Femur (tissue), 1 donor: ENCODE data around the gene RASAL2.

Experiments used
- DNase-seq: peaks from one replicate; pipeline ENCODE4 v3.0.0-alpha.2; 2017

The RASAL2 gene

DNA sequence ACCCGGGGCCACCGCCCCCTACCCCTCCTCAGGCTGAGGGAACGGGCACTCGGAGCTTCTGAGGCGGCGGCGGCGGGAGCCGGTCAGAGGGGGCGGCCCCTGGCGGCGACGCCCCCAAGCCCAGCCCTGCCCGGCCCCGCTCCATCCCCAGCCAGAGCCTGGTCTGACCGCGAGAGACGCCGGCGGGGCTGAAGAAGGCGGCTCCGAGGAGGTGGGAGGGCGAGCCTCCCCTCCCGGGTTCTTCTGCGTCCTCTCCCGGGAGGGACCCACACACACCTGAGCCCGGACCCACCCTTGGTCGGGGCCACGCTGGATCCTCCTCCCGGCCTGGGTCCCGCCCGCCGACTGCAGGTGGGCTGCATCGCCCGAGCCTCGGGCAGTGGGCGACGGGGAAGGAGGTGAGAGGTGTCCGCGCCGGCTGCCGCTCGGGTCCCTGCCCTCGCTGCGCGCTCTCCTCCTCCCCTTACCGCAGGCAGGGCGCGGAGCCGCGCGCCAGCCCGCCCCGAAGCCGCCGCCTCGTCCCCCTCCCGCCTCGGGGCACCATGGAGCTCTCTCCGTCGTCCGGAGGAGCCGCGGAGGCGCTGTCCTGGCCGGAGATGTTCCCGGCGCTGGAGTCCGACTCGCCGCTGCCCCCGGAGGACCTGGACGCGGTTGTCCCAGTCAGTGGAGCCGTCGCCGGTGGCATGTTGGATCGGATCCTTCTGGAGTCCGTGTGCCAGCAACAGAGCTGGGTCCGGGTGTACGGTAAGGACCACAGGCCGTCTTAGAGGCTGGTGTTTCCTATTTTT, at the start of gene RASAL2:
Gene RASAL2, plus strand, starts transcription at position 154 of the 788 bp plus-strand sequence. Its CDS starts 389 bp downstream, at position 543.
- peak; percentile 79 for DNase-seq

DNA sequence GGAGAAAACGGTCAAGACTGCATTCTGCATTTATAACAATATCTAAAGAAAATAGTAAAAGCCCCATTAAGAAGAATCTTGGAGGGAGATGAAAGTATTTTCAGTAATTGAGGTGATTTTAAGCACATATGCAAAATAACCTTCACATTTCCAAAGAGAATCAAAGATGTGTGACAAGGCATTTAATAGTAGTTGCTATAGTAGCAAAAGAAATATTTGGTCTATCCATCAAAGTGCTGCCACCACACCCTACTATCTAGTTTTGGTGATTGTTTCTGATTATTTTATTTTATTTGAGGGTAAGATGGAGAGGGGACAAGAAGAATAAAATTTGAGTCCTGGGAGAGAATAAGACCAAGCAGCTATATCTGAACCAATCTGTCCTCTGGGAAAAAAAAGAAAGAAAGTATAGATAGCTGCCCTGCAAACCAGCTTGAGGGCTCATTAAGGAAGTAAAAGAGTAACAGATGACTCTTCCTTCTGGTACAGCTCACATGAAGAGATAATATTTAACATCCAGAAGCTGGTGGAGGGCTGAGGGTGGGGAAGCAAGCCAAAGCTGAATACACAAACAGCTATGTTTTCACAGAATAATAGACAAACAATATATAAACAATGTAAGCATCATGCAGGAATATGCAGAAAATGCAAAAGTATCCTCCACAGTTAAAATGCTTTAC, 47.2 kb upstream of the RASAL2 start:
- DNase-seq = no peak

DNA sequence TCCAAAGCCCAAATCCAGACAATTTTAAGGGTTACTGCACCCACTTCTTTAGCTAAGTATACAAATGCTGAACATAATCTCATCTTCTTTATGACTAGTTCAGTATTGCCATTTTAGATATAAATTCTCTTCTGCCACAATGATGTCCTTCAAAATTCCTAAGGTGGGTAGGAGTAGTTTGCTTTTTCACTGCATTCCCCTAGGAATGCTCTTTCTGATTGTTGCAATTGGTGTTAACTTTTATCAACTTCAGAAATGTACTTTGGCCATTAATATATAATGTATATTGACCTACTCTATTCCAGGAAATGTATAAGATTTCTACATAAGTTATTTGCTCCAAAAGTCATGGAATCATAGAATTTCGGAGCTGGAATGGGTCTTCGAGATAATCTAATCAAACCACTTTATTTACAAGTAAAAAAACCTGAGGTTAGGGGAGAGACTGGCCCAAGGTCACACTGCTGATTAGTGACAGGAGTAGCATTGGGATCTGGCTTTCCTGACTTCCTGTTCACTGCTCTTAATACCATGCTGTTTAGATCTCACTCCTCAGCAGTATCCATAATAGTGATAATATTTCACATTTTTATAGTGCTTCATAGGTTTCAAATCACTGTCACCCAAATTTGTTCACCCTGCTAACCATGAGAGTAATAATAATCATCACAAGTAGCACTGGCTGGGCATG, 46.4 kb upstream of the RASAL2 start:
- no peak for DNase-seq

DNA sequence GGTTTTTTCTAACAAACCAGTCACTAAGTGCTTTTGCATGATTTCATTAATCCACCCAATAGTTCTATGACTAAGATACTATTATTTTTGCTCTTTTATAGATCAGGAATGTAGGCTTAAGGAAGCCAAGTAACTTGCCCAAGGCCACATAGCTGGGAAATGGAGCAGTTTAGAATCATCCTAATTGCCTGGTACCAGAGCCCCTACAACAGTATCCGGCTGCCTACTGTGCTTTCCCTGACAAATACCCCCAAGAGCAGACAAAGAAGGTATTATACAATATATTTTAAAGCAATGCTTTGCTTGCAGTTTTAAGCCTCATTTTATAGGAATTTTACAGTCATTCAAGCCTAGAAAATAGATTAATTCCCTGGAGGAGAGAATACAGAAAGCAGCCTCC, 45.5 kb upstream of the RASAL2 start:
- DNase-seq = no peak

DNA sequence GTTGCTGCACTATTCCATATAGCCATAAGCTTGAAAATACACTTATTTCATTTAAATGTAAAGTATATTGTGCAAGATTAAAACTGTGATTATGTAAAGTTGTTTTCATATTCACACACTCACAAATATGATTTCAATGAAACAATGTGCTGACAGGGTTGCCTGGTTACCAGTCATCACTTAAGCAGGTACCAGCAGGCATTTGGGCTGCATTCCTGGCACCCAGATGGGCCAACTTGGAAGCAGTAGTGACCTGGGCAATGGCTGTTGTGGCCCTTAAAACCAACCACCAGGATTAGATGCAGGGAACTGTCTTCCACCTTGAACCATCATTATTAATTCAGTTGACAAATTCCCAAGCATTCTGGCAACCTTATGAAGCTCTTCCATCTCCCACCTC, 45.0 kb upstream of the RASAL2 start:
- no peak for DNase-seq

DNA sequence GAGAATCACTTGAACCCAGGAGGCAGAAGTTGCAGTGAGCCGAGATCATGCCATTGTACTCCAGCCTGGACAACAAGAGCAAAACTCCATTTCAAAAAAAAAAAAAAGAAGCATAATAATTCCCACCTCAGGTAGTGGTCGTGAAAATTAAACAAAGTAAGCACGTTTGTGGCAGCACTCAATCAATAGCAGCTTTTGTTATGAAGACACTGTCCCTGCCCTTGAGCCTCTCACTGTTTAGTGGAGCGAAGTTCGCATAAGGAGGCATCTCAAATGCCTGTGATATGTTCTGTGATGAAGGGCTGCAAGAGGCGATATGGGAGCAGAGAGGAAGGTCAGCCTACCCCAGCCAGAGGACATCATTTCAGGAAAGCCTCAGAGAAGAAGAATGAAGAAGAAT, 43.8 kb upstream of the RASAL2 start:
- DNase-seq = no peak

DNA sequence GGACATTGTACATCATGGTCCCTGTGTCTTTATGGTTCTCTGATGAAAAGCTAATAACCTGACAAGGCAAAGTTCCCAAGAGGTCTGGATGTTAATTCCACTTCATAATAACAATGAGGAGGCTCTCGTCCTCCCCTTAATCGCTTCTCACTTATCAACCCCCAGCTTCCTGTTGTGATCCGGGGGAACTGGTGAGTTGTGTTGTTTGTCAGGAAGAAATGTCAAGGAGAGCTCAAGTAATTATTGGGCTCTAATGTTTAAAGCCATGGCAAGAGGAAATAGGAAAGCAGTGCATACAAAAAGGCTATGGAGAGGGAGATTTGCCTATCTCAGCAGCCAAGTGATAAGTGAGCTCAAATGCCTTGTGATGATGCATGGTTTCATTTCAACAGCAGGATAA, 42.8 kb upstream of the RASAL2 start:
- no peak for DNase-seq

DNA sequence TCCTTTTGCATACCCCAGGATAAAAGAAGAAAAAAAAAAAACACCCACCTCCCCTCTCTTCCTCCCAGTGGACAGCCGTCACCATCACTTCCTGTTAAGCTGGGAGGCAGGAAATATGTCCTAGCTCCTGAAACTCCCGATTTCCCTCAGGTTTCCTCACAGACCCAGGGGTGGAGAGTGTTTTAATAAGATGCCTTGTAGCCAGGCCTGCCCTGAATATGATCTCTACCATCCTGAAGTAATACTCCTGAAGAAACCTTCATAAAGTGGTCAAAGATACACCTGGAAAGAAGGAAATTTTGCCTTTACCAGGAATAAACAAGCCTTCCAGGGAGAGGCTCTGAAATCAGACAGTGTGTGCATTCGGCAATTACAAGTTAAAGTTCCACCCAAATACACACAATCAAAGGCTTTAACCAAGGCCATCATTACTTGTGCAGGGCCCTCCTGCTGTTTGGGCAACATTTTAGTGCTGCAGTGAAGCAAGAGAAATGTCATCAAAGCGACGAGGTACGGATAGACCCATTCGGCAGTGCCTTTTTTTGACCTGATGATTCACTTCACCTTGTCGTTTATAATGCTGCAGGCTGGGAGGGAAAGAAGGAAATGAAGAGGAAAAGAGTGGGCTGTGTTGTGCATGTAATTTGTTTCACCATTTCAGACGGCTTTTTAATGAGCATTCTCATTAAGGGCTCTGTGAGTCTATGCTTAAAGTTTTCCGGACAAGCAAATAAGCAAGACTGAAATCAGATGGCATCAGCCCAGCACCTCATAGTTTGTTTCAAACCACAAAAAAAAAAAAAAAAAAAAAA, 41.0 kb upstream of the RASAL2 start:
- DNase-seq = no peak

DNA sequence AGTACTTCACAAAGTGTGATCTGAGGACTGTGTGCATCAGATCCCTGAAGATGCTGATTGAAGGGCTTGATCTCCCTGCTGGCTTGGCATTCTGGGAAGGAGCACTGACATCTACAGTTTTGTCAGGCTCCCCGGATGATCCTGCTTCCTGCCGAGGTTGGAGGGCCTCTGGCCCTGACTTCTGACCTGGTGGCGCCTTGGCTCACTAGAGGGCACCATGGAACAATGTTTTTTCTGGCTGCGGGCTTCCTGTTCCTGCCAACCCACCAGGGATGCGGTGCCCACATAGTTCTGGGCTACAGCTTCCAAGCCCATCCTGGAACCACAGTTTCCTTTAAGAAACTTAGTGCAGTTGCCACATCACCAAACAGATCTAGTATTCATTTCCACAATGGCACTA, 38.8 kb upstream of the RASAL2 start:
- DNase-seq = peak; percentile 53

DNA sequence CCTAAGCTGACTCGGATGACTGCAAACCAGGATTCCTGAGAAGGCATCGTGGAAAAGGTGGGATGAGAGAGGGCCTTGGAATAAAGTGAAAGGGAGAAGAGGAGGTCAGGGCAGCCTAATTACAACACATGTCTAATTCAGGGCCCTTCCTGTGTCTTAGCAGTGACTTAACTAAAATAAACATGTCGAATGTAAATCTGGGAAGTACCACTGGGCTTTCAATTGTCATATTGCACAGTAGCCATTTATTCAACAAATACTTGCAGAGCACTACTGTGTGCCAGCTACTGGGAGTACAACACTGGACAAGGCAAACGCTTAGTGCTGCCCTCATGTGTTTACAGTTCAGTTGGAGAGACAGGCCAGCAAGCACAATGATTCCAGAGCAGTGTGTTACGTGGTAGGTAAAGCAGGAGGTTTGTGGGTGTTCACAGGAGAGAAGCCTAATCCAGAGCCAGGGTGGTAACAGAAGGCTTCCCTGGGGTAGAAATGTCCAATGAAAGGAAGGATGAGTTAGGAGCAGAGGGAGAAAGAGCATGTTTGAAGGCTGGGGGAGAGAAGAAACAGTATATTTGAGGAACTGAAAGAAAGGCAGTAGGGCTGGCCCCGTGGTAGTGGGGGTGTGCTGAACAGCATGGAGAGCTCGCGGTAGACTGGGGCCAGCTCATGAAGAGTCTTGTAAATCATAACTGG, 38.0 kb upstream of the RASAL2 start:
- DNase-seq = no peak

DNA sequence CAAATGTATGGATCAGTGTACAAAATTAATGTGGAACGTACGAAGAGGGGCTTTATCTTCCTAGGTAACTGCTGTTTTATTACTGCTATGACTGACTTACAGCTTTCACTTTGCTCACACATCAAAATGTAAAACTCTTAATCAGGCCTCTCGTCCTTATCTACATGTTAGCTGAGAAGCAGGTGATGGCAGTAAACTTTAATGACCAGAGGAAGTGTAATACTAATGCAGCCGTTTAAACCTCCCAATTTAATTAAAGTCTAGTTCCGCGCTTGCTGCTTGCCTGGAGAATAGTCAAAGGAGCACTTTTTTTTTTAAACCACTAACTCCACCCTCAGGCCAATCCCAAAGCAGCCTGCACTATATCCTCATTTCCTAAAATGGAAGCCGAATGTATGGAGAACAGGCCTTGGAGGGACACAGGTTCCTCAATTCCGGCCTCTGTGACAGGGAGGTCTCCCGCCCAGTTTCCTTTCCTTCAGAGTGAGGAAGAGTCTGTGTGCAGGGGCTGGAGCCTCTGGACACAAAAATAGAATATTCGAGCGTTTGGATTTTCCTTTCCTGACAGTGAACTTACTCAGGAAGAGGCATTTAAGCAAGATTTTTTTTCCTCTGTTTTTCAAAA, 36.7 kb upstream of the RASAL2 start:
- DNase-seq = peak; percentile 44

DNA sequence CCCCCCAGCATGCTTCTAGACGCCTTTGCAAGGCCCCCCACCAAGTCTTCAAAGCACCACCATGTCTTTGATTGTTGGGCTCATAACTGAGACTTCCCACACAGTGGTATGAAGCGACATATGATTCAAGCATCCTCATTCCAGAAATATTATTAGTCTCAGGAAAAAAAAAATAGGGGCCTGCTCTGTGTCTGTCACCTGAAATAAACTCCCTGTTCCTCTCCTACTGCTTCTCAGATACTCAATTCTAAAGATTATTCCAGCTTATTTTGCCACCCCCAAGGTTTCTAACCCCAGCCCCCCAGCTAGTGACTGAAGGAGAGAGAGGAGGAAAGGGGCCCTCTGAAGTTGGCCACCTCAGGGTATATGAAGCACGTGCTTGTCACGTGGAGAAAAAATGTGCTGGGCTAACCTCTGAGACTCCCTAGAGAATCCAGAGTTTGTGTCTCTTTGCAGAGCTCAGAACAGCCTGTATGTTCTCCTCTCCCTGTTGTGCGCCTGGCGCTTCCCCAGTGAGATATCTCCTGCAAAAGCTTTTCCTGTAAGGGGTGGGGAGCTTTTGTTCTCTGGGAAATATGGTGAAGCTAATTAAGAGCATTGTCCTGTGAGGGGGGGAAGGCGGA, 35.9 kb upstream of the RASAL2 start:
- peak; percentile 43 for DNase-seq

DNA sequence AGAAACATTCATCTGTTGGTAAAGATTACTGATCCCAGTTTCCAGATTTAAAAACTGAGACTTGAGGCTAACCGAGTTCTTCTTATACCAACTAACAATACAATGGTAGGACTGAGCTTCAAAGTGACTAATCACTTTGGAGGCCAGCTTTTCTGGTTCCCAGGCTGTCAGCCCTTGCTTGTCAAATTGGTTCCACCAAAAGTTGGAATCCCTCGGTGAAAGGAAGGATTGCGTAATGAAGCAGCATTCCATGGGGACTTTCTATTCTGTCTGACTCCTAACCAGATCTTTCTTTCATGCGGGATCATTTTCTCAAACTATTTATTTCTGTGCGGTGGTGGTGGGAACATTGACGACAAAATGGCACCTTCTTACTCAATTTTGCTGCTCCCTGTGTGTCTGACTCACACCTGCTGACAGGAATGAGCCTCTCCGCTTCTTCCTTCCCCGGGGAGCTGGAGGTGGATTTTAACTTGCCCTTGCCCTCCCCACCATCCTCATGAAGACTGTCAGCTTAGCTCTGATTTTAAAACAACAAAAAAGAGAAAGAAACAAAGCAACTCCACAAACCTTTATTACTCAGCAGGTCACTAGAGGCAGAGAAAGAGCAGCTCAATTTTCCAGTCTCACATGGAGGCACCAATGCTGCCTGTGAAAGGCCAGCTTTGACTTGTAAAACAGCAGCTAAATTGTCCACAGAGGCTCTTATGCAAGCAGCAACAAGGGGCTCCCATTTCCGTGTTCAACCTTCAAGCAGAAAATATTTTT, 32.9 kb upstream of the RASAL2 start:
- DNase-seq = no peak

DNA sequence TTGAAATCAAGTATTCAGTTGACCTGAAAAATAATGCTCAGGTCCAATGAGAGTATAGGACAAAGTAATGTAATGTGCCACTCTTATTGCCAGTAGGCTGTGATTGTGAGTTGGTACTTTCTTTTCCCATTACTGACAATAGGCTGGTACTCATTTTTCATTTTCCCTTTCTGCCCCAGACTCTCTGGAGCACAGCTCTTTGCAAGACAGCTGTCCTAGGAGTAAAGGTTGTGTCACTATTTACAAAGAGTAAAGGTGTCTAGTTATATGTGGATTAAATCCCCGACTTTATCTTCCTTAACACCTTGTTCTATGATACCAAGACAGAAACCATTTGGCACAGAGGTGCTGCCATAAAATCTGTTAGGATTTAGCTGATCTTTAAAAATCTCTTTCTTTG, 32.3 kb upstream of the RASAL2 start:
- no peak for DNase-seq

DNA sequence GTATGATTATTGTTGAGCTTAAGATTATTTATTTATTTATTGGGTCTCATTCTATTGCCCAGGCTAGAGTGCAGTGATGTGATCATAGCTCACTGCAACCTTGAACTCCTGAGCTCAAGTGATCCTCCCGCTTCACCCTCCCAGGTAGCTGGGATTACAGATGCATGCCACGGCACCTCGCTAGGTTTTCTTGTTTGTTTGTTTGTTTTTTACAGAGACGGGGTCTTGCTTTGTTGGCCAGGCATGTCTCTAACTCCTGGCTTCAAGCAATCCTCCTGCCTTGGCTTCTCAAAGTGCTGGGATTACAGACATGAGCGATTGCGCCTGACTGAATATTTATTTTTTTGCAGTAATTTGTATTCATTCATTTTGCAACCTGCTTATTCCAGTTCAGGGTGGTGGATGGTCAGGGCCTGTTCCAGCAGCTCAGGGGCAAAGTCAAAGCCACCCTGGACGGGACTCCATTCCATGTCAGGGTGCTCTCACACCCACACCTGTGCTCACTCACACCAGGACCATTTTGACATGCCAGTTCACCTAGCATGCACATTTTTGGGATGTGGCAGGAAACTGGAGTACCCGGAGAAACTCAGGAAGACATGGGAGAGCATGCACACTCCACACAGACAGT, 29.6 kb upstream of the RASAL2 start:
- DNase-seq = no peak

DNA sequence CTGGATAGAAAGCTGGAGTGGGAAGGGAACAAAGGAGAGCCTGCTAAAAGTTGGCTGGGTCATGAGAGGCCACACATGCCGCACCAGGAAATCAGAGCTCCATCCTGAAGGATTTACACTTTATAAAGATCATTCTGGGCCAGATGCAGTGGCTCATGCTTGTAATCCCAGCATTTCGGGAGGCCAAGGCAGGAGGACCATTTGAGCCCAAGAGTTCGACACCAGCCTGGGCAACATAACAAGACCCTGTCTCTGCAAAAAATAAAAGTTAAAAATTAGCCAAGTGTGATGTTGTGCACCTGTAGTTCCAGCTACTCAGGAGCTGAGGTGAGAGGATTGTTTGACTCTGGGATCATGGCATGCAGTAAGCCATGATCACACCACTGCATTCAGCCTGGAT, 28.7 kb upstream of the RASAL2 start:
- no peak for DNase-seq

DNA sequence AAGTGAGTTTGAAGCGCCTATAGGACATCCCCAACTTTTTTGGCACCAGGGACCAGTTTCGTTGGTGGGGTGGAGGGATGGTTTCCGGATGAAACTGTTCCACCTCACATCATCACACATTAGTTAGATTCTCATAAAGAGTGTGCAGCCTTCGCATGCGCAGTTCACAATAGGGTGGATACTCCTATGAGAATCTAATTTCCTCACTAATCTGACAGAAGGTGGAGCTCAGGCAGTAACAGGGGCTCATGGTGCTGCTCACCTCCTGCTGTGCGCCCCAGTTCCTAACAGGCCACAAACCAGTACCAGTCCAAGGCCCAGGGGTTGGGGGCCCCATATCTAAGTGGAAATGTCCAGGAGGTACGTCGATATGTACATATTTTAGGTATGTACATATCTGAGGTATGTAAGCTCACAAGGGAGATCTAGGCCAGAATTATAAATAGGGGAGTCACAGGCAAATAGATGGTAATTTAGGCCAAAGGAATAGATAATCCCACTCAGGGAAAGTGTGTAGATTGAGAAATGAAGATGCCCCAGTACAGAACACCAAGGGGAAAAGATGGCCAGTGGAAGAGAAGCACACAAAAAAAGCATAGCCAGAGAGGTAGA, 27.5 kb upstream of the RASAL2 start:
- no peak for DNase-seq

DNA sequence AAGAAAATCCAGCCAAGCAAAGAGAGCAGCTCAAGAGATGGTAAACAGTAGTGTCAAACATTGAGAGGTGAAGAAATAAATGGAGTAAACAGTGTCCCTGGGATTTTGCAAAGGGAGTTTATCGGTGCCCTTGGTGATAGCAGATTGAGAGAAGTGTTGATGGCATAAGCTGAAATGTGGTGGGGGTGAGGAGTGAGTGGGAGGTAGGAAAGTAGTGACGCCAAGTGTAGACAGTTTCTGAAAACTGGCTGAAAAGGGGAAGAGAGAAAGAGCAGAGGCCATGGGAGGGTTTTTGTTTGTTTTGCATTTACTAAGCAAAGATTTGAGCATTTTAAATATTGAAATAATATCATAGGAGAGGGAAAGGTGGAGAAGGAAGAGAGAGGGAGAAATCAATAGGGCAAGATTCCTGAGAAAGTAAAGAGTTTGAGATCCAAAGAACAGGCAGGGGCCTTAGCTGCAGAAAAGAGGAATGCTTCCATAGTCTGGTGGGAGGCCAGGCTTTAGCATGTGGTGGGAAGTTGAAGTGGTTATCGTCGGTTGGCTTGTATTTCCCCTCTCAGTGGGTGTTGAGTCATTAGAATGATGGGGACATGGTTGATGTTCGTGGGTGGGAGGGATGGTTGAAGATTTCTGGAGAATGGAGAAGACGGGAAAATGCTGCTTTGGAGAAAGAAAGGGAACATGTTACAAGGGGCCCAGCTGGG, 26.8 kb upstream of the RASAL2 start:
- DNase-seq = no peak

DNA sequence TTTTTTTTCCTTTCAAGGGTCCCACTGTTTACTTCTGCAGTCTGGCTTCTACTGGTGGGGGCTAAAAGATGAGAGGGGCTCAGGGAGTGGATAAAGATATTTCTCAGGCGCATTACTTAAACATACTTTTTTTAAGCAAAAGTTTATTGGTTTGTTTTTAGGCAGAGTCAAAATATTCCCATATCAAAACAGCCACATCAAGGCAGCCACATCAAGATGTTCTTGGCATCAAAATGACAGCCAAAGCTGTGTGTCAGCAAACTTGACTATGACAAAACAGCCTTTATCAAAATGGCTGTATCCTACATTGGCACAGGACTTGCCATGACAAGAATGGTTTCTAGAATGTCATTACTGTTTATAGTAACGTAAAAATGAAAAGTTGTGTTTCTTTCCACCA, 22.1 kb upstream of the RASAL2 start:
- DNase-seq = no peak
